Fibroblast of lung (primary cell): Measurements from ENCODE around the gene STXBP5L.

ENCODE experiments used
- CTCF ChIP-seq, 2 donors: IDR thresholded peaks in 1 of 2; conservative IDR thresholded peaks in 1 of 2; 1 replicate in 1 of 2; 2 replicates in 1 of 2; pipeline ENCODE4 v1.5.1; 2011 to 2012; ENCODE audit warnings: low read length in 2 of 2, control low read depth in 1 of 2, inconsistent platforms in 1 of 2, low read depth in 1 of 2, mild to moderate bottlenecking in 1 of 2
- EZH2 ChIP-seq: IDR thresholded peaks from 2 replicates; pipeline ENCODE4 v1.5.1; 2012; ENCODE audit warnings: low read length, control low read depth, mild to moderate bottlenecking; ENCODE audit errors: missing control alignments

- TF ChIP-seq EZH2, result no peak
- TF ChIP-seq CTCF (conservative IDR thresholded peaks at IDR 0.05 in 1 of 2, IDR thresholded peaks at IDR 0.05 in 1 of 2; ENCODE audit: low read depth in 1 of 2, low read length in 2 of 2), result no peak
These were observed 257.4 kb downstream of the STXBP5L start for GRCh38 chr3:121165397-121165837.
